H54 (cell line): Measurements from ENCODE around the gene MRGPRE.
"Not testable (repeated sequence)": the region's sequence is repeated elsewhere in the genome, so short reads cannot be mapped to it uniquely, and the experiment has no call there.

Source experiments
- DNase-seq: peaks from one replicate; pipeline ENCODE4 v3.0.0; 2011; ENCODE audit warnings: low spot score, mixed read lengths; ENCODE audit not compliant: insufficient read length
- FAIRE-seq: peaks from 3 replicates; lab custom pipeline; 2011; peaks lifted over from hg19 to GRCh38; lab: Jason Lieb, UNC
- POLR2A ChIP-seq: IDR thresholded peaks from 2 replicates; pipeline ENCODE4 v1.6.1; 2011; ENCODE audit warnings: low read depth, mild to moderate bottlenecking, low read length

Gene MRGPRE

GRCh38 chr11:3231851-3232744 is at the start of gene MRGPRE:
MRGPRE (minus strand) TSS chr11:3232417; CDS start chr11:3228799, 3,618 bp downstream.
- DNase-seq (no peak), FAIRE-seq (no peak)
- TF ChIP-seq POLR2A, result no peak

- DNase-seq, FAIRE-seq: not testable (repeated sequence)
Observed at GRCh38 chr11:3281146-3281545, 48.9 kb upstream of the MRGPRE start.

DNA sequence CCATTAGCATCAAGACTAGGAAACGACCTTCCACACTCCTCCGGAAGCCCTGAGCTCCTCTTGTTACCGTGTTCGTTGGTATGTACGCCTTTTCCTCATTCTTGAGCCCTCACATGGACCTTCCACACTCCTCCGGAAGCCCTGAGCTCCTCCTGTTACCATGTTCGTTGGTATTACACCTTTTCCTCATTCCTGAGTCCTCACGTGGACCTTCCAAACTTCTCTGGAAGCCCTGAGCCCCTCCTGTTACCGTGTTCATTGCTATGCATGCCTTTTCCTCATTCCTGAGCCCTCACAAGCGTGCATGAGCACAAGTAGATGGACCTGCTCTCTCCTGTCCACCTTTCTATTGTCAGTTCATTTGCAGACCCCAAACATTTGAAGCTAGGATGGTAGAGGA is 48.4 kb upstream of the MRGPRE start:
- FAIRE-seq, DNase-seq: not testable (repeated sequence)

- peak; percentile 97 for FAIRE-seq
- not testable (repeated sequence) for DNase-seq
Observed at GRCh38 chr11:3278922-3279321, 46.7 kb upstream of the MRGPRE start.

DNA sequence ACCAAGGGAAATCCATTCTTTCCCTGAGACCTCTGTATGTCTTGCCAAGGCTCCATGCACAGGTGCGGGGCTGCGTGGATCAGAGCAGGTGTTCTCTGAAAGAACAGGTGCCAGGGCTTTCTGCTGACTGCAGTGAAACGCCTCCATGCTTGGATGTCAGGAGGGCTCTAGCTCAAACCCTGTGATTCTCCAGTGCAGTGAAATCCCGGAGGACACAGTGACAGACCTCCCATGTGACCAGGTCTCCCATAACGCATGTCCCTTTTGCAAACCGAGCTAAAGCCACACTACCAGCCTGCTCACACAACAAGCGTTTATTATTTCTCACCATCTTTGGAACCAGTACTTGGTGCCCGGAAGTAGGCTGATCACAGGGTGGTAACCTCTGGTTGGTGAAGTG is 41.4 kb upstream of the MRGPRE start:
- not testable (repeated sequence) for DNase-seq, FAIRE-seq

- DNase-seq, FAIRE-seq: not testable (repeated sequence)
Observed at GRCh38 chr11:3262548-3262947, 30.3 kb upstream of the MRGPRE start.

- not testable (repeated sequence) for FAIRE-seq, DNase-seq
Observed at GRCh38 chr11:3261831-3262230, 29.6 kb upstream of the MRGPRE start.

- not testable (repeated sequence) for FAIRE-seq, DNase-seq
Observed at GRCh38 chr11:3257509-3257908, 25.3 kb upstream of the MRGPRE start.

GRCh38 chr11:3255241-3255640 is 23.0 kb upstream of the MRGPRE start:
- FAIRE-seq, DNase-seq: not testable (repeated sequence)

DNA sequence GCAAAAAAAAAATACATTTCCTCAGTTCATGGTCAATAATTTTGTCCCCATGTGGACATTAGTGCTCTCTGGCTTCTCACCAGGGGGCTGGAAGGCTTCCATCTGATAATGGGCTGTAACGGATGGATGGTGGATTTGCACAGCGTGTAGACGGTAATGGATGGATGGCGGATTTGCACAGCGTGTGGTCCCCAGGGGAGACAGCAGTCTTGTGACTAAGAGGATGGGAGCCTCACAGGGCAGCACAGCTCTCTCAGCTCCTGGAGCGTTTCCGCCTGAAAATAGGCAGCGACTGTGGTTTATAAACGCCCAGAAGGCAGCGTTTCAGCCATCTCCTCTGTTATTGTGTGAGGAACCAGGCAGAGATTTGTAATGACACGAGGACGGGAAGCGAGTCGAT is 22.6 kb upstream of the MRGPRE start:
- FAIRE-seq, DNase-seq: not testable (repeated sequence)

GRCh38 chr11:3245071-3245470 is 12.9 kb upstream of the MRGPRE start:
- DNase-seq (no peak), FAIRE-seq (no peak)
- no peak for TF ChIP-seq POLR2A

GRCh38 chr11:3243880-3244279 is 11.7 kb upstream of the MRGPRE start:
- DNase-seq (no peak), FAIRE-seq (no peak)
- TF ChIP-seq POLR2A, result no peak

DNA sequence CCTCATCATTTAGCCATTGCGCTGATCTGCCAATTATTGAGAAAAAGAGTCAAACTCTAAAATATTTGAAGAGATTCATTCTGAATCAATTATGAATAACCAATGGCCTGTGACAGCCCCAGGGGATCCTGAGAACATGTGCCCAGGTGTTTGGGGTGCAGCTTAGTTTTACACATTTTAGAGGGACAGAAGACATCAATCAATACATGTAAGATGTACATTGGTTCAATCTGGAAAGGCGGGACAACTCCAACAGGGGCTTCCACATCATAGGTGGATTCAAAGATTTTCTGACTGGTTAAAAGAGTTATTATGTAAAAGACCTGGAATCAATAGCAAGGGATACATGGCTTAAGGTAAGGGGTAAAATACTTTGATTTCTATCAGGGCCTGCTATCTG is 4.9 kb upstream of the MRGPRE start:
- FAIRE-seq, result no peak
- TF ChIP-seq POLR2A, result no peak

DNA sequence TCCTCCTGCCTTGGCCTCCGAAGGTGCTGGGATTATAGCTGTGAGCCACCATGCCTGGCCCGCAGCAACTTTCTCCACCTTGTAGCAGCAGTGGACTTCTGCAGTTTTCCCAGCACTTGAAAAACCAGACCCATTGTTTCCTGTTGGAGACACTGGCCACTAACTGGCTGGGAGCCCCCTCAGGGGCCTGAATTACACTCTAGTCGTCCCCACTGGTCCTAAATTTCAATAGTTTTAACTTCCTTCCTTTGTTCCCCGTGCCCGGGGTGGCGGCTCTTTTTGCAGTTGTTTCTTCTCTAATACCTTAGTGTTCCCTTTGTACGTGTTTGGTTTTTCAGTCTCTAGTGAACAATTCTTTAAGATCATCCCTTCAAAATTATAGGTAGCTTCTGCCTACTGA is 2.6 kb upstream of the MRGPRE start:
- DNase-seq (no peak), FAIRE-seq (no peak)
- TF ChIP-seq POLR2A, result no peak

More for the DNA sequence above, 4.9 kb upstream of the MRGPRE start:
- DNase-seq, result no peak

GRCh38 chr11:3232956-3233355 is 739 bp upstream of the MRGPRE start:
- no peak for TF ChIP-seq POLR2A
- FAIRE-seq, result no peak
- DNase-seq, result no peak

DNA sequence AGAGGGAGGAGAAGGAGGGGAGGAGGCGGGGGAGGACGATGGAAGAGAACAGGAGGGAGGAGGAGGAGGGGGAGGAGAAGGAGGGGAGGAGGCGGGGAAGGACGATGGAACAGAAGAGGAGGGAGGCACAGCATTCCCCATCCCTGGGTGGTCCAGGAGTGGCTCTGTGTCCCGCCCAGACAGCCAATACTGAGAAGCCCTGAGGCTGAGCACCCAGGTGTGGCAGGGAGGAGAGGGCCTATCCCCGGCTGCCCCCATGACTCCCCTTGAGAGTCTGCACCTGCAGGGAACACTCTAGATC is 717 bp downstream of the MRGPRE start:
- DNase-seq (no peak), FAIRE-seq (no peak)
- no peak for TF ChIP-seq POLR2A
